Cardiac muscle cell (in vitro differentiated cells and primary cell): Measurements from ENCODE around the gene SULF2. TPM values are rescaled to one million over a fixed set of nuclear protein-coding genes. Genes with fewer than 3 reads are reported as not detected.

Experiments used
- DNase-seq, 2 donors: peaks; one replicate each; pipeline versions ENCODE4 v3.0.0 to v3.0.0-alpha.2; 2010 to 2017; ENCODE audit warnings: low read depth in 1 of 2, low spot score in 1 of 2
- H3K27ac ChIP-seq: fragments of 200-600 bp; sonication (generic); 2 replicates; pipeline ENCODE4 v1.5.1; 2016
- H3K27me3 ChIP-seq: fragments of 200-600 bp; sonication (generic); 2 replicates; pipeline ENCODE4 v1.6.0; 2016; ENCODE audit warnings: control low read depth
- H3K36me3 ChIP-seq: fragments of 200-600 bp; sonication (generic); 2 replicates; pipeline ENCODE4 v1.5.1; 2016; ENCODE audit warnings: control low read depth
- H3K4me1 ChIP-seq: fragments of 200-600 bp; sonication (generic); 2 replicates; pipeline ENCODE4 v1.8.1; 2017; ENCODE audit warnings: low read depth, mild to moderate bottlenecking, mixed run types
- H3K4me3 ChIP-seq: fragments of 200-600 bp; sonication (generic); 2 replicates; pipeline ENCODE4 v1.5.1; 2016; ENCODE audit warnings: mild to moderate bottlenecking
- H3K9me3 ChIP-seq: fragments of 200-600 bp; sonication (generic); 2 replicates; pipeline ENCODE4 v1.5.1; 2017; ENCODE audit warnings: low read depth, mild to moderate bottlenecking, control low read depth
- polyA plus RNA-seq: library from polyadenylated mRNA; unstranded; fragments of >200 nt; fragmentation: Nextera tagmentation; extraction: Ambion mirVana; gene quantifications from 2 replicates; pipeline ENCODE4 v1.2.1, GENCODE V29; 2016
- total RNA-seq: library from RNA; depleted of rRNA; stranded (reverse); fragments of >200 nt; gene quantifications from 2 replicates; pipeline ENCODE4 v1.2.3, GENCODE V29; 2016
- TF ChIP-seq, protein P1 (sequence below): IDR thresholded peaks from 2 replicates; pipeline ENCODE4 v1.5.1; 2012; ENCODE audit warnings: low read depth, mild to moderate bottlenecking, low read length

SULF2 gene
- total and polyA plus RNA-seq, 2 experiments from 2014 or later: 4.2 to 9.6 TPM

DNA sequence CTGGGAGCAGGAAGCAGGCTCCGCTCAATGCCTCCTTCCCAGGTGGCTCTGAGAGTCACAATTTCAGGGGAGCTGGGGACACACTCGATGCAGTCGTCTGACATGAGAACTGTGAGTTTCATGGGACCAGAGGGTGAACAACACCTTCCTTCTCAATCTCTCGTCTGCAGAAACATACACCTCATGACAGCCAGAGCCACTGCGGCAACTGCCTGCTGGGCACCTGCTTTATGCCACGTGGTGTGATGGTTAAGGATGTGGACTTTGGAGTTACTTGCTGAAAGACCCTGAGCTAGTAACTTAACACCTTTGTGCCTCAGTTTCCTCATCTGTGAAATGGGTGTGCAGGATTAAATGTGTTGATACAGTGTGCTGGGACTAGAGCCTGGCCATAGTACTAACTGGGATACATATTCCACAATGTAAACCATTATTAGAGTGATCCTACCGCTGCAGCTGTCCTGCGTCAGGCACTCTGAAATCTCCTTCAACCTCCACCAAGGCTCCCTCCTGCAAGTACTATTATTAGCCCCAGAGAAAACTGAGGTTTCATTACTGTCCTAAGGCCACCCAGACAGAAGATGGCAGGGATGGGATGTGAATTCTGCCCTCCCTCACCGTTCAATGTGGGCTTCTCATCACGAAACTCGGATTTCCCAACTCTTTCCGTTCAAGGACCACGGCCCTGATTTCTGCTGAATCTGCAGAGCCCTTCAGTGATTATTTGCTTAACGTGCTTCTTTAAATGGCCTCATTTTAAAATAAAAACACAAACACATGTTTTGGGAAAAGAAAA, 24.4 kb downstream of the SULF2 start:
- no peaks in the 10 kb centered on the region for H3K9me3 ChIP-seq
- H3K4me1 ChIP-seq: peaks cover 8% of the 10 kb centered on the region
- TF ChIP-seq, protein P1, sequence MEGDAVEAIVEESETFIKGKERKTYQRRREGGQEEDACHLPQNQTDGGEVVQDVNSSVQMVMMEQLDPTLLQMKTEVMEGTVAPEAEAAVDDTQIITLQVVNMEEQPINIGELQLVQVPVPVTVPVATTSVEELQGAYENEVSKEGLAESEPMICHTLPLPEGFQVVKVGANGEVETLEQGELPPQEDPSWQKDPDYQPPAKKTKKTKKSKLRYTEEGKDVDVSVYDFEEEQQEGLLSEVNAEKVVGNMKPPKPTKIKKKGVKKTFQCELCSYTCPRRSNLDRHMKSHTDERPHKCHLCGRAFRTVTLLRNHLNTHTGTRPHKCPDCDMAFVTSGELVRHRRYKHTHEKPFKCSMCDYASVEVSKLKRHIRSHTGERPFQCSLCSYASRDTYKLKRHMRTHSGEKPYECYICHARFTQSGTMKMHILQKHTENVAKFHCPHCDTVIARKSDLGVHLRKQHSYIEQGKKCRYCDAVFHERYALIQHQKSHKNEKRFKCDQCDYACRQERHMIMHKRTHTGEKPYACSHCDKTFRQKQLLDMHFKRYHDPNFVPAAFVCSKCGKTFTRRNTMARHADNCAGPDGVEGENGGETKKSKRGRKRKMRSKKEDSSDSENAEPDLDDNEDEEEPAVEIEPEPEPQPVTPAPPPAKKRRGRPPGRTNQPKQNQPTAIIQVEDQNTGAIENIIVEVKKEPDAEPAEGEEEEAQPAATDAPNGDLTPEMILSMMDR: no peak
- DNase-seq: no peak
- no peak overlapping the region for H3K4me3 ChIP-seq
- H3K36me3 ChIP-seq: no peaks in the 10 kb centered on the region
- H3K27me3 ChIP-seq: no peaks in the 10 kb centered on the region
- H3K27ac ChIP-seq: no peak overlapping the region

DNA sequence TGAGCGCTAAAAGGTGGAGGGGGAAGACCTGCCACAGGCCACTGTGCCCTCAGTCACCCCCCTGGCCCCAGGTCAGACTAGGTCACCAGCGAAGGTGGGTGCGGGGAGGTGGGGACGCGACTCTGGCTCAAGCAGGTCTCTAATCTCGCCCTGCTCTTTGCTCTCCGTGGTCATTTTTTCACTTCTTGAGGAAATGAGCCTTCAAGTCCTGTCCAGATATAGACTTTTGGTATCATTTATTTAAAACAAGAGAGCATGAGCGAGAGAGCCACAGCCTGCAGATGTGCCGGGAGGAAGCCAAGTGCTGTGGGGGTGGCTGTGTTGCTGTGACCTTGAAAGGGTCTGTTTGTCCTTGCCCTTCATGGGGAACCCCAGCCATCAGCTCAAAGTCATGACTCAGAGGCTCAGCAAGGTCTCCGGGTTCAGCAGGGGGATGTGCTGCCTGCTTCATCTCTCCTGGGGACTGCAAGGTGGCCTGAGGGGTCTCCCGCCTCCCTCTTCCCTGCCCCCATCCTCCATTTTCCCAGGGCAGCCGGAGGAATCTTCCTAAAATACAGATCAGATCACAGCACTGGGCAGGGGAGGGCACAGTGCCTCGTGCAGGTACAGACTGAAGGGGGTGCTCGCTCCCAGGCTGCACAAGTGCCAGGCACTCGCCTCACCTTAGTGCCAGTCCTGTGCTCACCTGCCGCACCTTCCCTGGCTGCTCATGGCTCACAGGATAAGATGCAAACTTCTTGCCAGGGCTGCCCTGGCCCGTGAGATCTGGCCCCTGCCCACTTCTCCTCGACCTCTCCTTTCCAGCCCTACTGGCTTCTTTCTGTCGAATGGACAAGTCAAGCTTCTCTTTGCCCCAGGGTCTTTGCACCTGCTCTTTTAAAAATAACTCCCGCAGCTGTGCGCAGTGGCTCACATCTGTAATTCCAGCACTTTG, 26.5 kb downstream of the SULF2 start:
- no peak for DNase-seq
- Histone ChIP-seq H3K4me3 (no peak overlapping the region), H3K4me1 (peaks cover 8% of the 10 kb centered on the region), H3K27ac (no peak overlapping the region), H3K9me3 (no peaks in the 10 kb centered on the region), H3K27me3 (no peaks in the 10 kb centered on the region), H3K36me3 (no peaks in the 10 kb centered on the region)
- TF ChIP-seq, protein P1: no peak

DNA sequence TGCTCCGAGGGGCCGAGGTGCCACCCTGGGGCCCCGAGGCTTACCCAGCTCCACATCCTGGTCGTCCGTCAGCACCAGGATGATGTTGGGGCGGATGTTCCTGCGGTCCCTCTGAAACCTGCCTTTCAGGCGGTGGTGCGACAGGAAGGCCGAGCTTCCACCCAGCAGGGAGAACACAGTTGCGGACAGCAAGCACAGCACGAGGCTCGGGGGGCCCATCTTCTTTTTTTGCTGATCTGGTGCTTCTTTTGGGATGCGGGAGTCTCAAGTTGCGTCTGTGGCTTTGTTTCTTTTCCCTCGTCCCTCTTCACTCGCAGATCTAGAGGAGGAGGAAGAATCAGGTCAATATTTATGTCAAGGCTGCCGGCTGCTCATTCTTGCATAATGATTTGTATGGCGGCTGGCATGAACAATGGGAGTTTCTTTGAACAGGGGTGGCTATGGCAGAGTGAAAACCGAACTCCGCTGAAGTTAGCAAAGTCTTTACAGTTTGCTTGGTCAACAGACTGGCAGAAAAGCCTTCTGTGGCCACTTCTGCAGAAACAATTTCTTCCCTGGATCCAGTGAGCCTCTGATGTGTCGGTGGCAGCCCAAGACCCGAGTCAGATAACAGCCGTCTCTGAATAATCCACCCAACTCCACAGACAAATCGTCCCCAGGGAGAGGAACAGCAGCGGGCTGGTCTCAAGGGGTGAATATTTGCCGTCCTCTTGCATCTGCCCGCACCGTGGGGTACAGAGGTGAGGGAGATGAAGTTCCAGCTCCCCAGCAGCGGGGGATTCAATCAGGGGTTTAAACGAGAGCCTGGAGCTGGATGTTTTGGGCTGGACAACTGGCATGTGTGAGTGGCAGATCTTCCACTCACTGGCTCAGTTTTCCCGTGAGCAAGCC, 27.9 kb downstream of the SULF2 start:
- H3K4me3 ChIP-seq: no peak overlapping the region
- peaks cover 8% of the 10 kb centered on the region for H3K4me1 ChIP-seq
- TF ChIP-seq, protein P1: no peak
- H3K27me3 ChIP-seq: no peaks in the 10 kb centered on the region
- no peaks in the 10 kb centered on the region for H3K9me3 ChIP-seq
- no peak for DNase-seq
- no peak overlapping the region for H3K27ac ChIP-seq
- H3K36me3 ChIP-seq: no peaks in the 10 kb centered on the region

DNA sequence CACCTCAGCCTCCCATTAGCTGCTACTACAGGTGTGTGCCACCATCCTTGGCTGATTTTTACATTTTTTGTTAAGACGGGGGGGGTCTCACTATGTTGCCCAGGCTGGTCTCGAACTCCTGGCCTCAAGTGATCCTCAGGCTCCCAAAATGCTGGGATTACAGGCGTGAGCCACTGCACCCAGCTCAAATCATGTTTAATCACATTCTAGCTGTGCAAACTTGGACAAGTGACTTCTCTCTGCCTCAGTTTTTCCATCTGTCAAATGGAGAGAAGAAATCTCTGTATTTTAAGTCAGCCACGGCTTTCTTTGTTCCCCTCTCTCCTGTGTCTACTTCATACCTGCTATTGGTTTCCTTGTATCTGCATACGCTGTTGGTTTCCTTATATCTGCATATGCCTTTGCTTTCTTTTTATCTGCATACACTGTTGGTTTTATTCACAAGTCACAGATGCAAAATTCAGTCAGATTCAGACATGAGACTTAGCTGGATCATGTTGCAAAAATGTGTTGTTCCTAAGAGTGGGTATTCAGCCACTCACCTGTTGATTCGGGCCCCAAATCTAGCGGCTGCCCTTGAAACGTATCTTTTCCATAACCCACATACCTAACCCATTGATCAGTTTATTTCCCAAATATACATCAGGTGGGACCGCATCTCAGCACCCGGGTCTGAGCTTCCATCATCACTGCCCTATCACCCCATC, 30.2 kb downstream of the SULF2 start:
- Histone ChIP-seq H3K36me3 (no peaks in the 10 kb centered on the region), H3K27ac (no peak overlapping the region), H3K4me1 (no peaks in the 10 kb centered on the region), H3K9me3 (no peaks in the 10 kb centered on the region), H3K27me3 (no peaks in the 10 kb centered on the region), H3K4me3 (no peak overlapping the region)
- DNase-seq: no peak
- TF ChIP-seq, protein P1: no peak

DNA sequence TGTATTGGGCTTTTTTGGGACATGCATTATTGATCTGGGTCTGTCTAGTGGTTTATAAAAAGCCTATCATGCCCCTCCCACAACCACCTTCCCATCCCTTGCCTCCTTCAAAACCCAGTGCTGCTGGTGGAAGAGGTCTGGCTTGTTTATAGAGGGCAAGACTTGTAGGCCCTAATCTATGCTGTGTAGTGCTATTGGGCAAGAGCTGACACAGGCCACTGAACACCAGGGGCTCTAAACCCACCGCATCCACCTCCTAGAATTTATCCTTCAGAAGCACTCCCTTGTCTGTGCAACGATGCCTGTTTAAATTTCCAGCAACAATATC, 30.9 kb downstream of the SULF2 start:
- TF ChIP-seq, protein P1: no peak
- no peaks in the 10 kb centered on the region for H3K9me3 ChIP-seq
- H3K27me3 ChIP-seq: no peaks in the 10 kb centered on the region
- DNase-seq: no peak
- H3K36me3 ChIP-seq: no peaks in the 10 kb centered on the region
- no peak overlapping the region for H3K4me3 ChIP-seq
- H3K4me1 ChIP-seq: no peaks in the 10 kb centered on the region
- no peak overlapping the region for H3K27ac ChIP-seq
